Activated CD8-positive, alpha-beta memory T cell treated with anti-CD3 and anti-CD28 coated beads for 4 hours (primary cell): ENCODE measurements around the gene RFX2.
"Not testable (repeated sequence)": the region's sequence is repeated elsewhere in the genome, so short reads cannot be mapped to it uniquely, and the experiment has no call there.

ENCODE experiments used
- DNase-seq, 2 donors: peaks; one replicate each; pipeline ENCODE4 v3.0.0-alpha.2; 2020; ENCODE audit warnings: low read depth in 2 of 2

Gene RFX2

GRCh38 chr19:5990289-5990797, 120.0 kb downstream of the RFX2 start:
- no peak for DNase-seq

DNA sequence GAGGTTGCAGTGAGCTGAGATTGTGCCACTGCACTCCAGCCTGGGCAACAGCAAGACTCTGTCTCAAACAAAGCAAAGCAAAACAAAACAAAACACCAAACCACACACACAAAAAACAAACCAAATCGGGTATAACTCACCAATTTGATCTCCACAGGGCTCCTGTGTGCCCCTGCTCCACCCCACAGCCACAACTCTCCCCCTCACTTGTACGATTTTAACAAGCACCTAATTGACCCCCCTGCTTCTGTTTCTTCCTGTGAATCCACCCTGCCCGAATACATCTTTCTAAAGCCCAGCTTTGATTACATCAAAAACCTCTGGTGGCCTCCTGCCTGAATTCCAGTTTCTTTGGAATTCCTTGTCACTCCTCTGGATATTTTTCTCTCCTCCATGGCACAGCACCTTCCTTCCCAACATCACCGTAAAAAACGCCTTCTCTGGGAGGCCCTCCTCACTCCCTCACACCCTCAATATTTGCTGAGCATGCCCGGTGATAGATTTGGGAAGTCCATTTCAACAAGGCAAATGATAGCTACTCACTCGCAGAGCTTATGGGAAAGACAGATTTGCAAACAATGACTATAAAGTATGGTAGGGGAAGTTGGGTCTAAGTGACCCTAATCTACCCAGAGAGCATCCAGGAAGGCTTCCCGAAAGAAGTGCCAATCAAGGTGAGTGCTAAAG, 120.8 kb downstream of the RFX2 start:
- DNase-seq = no peak

DNA sequence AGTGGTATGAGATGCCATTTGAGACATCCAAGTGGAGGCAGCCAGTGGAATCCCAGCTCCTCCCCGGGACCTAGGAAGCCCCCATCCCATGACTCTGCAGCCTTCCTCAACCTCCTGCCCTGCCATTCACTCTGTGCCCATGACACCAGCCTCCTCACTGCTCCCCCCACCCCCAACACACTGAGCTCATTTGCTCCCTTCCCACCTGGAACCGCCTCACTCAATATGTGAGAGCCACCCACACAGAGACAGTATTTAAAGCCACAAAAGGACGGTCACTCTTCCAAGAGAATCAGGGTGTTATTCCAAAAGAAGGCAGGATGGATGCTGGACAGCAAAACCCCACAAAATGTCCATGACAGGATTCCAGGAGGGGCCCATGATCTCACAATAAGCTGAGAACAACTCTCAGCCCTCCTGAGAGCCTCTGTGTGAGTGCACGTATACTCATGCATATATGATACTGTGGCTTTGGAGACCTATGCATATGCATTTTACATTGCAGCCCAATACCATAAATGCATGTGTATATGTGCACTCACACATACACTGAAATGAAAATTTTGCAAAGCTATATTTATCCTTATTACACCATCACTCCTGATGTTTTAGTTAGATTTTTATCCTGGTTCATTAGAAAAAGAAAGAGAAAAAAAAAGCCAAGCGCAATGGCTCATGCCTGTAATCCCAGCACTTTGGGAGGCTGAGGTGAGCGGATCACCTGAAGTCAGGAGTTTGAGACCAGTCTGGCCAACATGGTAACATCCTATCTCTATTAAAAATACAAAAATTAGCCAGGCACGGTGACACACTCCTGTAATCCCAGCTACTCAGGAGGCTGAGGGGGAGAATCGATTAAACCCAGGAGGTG, 121.5 kb downstream of the RFX2 start:
- no peak for DNase-seq

GRCh38 chr19:5987077-5987818, 123.1 kb downstream of the RFX2 start:
- peak; percentile 52 to 58 for DNase-seq

- not testable (repeated sequence) for DNase-seq
These were observed 124.5 kb downstream of the RFX2 start for GRCh38 chr19:5985837-5986236.

- no peak for DNase-seq
These were observed 125.1 kb downstream of the RFX2 start for GRCh38 chr19:5985098-5985783.

DNA sequence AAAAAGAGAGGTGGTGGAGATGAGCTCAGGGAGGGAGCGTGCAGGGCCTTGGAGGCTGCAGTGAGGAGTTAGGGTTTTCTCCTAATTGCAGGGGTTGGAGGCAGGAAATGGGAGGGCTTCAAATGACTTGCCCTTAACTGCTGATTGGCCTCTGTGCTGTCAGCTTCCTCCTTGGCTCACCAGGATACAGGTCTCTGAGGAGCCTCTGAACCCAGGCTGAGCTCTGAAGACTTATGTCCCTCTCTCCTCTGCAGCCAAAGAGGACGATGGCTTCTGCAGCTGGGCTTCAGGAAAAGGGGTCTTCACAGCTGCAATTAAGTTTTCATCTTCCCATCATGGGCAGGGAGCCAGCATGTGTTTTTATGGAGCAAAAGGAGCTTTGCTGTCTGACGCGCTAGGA, 125.7 kb downstream of the RFX2 start:
- no peak for DNase-seq

GRCh38 chr19:5983367-5983955, 126.8 kb downstream of the RFX2 start:
- no peak for DNase-seq

GRCh38 chr19:5978606-5979552, 131.4 kb downstream of the RFX2 start:
- DNase-seq = no peak

DNA sequence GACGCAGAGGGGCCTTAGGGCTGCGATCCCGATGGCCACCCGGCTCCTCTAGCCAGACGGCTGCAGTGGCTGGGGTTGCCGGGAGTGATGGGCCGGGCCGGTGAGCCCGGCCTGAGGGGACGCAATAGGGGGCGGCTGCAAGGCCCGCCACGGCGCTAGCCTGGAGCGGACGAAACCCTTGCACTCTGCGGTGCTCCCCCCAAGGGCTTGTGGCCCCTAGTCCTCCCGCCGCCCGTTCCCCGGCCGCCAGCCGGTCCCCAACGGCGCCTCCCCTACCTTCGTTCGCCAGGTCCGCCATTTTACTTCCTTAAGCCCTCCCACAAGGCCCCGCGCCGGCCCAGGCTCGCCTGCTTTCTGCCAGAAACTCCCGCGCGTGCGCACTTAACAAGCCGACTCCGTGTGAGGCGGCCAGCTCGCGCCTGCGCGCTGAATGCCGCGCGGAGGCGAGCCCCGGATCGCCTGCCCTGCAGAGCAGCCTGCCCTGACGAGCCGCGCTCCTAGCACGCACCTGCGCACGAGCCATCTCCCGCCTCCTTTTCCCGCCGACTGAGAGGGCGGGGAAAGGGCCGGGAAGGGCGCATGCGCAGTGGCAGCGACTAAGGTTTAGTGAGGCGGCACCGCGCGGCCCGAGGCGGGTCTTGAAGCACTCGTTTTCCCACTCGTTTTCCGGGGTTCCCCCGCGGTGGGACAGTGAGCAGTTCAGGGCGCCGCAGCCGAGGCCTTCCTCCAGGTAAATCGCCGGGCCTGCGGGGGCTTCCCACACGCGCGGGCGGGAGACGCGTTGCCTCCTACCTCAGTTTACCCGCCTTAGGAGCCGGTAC, 132.3 kb downstream of the RFX2 start, which contains the start of gene RANBP3:
Gene RANBP3, minus strand, starts transcription at position 356 of the 821 bp plus-strand sequence. Its CDS starts 58 bp downstream, at position 298.
- DNase-seq = peak; percentile 94 to 98

DNA sequence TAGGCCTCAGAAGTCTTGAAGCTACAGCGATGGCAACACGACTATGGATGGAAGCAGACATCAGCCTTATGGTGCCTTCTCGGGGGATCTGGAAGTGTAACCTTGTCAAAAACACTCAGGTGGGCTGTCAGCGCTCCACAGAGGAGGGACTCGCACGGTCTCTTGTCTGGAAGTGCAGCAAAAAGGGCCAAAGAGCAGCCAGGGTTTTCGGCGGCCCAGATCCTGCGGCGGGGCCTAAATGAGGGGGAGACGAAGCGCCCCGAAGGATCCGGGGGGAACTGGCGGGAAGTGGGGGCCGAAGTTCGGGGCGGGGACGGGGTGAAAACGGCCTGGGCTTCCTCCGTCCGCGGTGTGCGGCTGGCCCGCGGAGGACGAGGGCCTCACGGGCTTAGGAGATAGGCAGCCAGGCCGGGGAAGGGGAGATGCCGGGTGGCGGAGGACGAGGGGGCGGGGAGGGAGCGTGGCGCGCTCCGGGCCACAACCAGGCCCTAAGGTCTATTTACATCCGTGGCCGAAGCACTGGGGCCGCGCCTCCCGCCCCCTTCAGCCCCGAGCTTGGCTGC, 133.0 kb downstream of the RFX2 start:
- DNase-seq = no peak

DNA sequence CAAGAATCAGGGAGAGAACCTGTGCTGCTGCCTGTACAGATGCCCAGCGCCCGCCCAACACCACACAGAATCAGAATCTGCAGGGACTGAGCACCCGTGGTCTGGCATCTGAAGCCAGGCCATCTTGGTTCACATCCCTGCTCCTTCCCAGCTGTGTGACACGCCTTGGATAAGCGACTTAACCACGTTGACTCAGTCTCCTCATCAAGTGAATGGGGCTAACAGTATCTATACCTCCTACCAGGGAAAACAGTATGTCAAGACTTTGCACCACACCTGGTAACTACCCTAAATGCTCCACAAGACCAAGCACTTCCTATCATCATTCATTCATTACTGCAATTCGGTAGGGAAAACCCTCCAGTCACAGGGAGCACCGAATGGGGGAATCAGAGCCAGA, 133.5 kb downstream of the RFX2 start:
- DNase-seq = no peak

- no peak for DNase-seq
These were observed 134.9 kb downstream of the RFX2 start for GRCh38 chr19:5975388-5975728.

DNA sequence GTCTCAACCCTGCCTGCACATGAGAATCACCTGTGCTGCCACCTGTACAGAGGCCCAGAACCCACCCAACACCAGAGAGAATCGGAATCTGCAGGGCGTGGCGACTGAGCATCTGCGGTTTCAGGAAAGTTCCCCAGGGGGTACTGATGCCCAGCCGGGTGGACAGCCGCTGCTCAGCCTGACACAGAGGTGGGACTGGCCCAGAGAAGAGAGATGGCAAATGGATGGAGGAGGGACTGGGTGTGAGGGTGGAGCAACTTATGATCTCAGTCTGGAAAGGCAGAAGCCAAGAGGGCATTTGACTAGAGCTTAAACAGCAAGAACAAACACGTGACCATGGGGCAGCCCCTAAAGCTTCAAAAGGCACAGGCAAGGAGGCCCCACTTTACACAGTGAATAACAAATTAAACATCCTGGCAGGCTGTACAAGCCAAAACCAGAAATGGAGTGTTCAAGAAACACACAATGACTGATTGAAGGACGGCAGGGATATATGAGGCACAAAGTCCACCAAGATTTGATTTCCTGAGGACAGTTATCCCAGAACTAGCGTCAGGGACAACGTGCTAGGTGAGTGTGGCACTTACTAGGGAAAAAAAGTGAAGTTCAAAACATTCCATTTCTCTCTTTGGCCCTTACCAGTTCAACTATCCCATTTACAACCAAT, 135.4 kb downstream of the RFX2 start:
- DNase-seq = peak in 1 of 2 donors; percentile 17

- DNase-seq = no peak
These were observed 136.2 kb downstream of the RFX2 start for GRCh38 chr19:5973867-5974635.

GRCh38 chr19:5973376-5973775, 136.9 kb downstream of the RFX2 start:
- DNase-seq = no peak

DNA sequence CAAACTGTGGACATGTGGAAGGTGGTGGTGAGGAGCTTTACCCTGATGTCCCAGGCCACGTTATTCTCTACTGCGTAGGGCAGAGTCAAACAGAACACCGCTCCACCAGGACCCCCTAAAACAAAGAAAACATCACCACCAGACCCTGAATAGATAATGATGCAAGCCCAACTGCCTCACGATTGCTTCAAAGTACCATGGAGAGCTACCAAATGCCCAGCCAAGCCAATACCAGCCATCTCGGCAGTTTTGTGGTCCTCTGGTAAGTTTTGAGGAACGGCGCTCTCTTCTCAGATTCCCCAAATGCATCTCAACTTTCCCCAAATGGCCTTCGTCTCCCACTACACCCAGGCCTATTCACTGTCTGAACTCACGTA, 138.0 kb downstream of the RFX2 start:
- no peak for DNase-seq
